NAMALWA (cell line): Measurements from ENCODE around the gene ST3GAL4.

ENCODE experiments used
- DNase-seq: peaks from one replicate; pipeline ENCODE4 v3.0.0-alpha.2; 2015; ENCODE audit warnings: low spot score

Gene ST3GAL4

DNA sequence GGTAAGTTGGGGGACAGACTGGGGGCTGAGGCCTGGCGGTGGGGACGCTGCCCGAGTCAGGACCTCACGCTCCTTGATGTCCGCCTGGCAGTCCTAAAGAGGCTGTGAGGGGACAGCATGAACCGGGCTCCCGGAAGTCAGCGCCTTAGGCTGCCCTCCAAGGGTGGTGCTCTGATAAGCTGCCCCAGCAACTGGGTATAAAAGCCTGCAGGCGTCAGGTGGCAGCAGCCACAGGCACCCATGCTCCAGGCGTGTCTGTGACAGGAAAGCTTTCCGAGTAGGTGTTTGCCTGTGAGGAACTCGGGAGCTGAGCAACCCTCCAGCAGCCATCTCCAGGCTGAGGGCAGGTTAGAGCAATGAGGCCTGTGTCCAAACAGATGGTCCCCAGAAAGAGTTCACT is 53.0 kb downstream of the ST3GAL4 start:
- no peak for DNase-seq

DNA sequence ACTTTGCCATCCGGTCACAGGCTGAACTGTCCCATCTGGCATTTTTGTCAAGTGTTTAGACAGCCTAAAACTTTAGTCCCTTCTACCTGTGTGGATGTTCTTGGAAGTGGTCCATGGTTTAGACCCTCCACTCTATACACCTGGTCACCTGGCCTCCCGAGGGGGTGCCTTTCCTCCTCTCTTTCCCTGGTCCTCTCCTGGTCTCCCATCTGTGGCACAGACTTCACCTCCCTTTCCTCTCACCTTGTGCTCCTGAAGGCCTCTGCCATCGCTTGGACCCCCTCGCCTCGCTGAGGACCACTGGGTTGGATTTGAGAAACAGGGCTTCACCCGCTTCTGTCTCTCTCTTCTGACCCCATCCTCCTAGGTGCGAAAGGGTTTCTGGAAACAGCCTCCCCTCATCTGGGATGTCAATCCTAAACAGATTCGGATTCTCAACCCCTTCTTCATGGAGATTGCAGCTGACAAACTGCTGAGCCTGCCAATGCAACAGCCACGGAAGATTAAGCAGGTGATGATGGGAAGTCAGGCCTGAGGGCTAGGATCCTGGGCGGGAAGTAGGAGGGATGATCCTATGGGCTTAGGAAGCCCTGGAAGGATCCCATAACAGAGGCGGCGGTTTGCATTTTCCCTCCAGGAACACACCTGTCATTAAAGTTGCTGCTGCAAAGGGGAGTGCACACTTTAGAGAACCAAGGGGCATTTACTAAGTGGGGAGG is 53.6 kb downstream of the ST3GAL4 start:
- no peak for DNase-seq

DNA sequence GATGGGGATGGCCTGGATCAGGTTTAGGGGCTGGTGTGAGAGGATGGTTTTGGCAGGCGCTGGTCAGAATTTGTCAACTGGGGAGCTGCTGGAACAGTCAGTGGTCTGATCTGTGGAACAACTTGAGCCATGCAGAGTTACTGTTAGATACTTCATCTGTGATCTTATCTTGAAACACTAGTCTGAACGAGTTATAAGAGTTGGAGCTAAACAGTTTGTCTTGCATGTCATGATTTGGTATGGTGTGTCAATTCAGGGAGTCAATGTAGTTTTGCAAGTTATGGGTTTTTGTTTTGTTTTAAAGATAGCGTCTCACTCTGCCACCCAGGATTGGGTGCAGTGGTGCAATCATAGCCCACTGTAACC is 54.1 kb downstream of the ST3GAL4 start:
- DNase-seq = no peak

DNA sequence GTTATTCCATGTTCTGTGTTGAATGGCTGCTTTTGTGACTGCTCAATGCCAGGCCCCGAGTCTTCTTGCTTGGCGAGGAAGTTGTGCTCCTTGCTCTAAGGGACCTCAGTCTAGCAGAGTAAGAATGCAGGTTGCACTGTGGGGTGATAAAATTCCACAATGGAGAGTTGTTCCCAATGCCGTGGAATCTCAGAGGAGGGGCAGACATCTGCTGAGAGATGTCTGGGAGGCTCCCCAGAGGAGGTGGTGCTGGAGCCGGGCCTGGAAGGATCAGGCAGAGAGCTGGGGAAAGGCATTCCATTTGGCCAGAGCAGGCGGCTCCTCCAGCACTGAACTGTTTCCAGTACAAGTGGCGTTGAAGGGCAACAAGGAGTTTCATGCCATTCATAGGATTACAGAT is 55.2 kb downstream of the ST3GAL4 start:
- no peak for DNase-seq

DNA sequence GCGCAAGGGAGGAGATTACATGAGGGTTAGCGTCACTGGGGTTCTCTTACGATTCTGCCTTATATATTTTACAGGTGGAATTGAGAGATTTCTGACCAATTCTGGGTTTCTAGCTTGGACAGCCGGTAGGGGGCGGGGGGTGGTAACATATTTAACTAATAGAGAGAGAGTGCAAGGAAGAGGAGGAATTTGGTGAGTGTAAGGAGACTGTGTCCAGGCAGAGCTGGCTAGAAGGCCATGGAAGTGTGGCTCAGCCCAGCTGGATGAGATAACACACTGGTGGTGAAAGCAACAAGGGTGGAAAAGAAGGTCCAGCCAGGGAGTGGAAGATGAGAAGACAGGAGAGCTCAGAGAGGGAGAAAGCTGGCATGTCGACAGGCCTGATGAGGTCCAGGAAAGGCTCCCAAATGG is 56.5 kb downstream of the ST3GAL4 start:
- DNase-seq = no peak

DNA sequence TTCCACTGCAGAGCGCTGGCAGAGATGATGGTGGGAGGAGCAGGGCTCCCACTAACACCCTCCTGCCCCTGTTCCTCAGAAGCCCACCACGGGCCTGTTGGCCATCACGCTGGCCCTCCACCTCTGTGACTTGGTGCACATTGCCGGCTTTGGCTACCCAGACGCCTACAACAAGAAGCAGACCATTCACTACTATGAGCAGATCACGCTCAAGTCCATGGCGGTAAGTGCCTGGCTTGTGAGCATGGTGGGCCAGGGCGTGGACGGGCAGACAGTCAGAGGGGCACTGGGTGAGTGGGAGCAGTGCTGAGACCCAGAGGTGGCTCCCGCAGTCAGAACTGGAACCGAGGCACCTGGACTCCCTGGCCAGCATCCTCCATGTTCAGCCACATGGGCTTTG is 57.9 kb downstream of the ST3GAL4 start:
- DNase-seq = no peak

DNA sequence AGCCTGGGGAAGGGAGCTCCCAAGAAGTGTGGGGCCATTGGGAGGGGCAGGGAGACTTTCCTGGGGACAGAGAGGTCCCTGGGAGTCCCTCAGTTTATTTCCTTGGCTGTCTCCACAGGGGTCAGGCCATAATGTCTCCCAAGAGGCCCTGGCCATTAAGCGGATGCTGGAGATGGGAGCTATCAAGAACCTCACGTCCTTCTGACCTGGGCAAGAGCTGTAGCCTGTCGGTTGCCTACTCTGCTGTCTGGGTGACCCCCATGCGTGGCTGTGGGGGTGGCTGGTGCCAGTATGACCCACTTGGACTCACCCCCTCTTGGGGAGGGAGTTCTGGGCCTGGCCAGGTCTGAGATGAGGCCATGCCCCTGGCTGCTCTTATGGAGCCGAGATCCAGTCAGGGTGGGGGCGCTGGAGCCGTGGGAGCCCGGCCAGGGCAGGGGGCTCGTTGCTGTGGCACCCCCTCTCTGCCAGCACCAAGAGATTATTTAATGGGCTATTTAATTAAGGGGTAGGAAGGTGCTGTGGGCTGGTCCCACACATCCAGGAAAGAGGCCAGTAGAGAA is 58.4 kb downstream of the ST3GAL4 start:
- no peak for DNase-seq

DNA sequence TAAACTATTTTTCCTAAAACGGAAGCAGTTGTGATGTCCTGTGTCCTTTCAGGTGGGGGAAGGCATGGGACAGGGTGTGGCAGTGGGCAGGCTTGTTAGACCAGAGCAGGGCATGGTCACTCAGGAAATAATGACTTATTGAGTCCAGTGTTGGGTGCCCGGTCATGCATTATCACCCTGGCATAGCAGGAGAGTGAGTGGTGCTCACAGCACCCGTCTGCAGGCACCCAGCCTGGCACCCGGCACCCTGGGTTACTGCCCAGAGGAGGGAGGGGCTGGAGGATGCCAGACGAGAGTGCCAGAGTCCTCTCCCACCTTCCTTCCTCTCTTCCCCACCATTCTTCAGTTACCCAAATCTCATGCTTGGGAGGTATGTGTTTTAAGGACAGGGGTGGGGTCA is 59.1 kb downstream of the ST3GAL4 start:
- no peak for DNase-seq

DNA sequence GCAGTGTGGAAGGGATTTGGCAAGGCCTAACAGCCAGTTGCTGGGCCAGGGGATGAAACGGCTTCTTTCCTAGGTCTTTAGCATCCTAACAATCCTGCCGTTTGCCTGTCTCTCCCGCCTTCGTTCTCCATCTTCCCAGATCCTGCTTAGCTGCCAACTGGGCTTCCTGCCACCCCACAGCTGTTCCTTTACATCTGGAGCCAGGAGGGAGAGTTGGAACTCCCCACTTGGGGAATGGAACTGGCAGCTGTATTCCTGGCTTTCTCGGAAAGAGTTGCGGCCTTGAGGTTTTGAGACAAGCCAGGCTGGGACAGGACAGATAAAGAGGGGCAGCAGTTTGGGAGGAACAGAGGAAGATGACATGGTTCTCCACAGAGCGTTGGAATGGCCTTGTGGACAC is 59.6 kb downstream of the ST3GAL4 start:
- no peak for DNase-seq

DNA sequence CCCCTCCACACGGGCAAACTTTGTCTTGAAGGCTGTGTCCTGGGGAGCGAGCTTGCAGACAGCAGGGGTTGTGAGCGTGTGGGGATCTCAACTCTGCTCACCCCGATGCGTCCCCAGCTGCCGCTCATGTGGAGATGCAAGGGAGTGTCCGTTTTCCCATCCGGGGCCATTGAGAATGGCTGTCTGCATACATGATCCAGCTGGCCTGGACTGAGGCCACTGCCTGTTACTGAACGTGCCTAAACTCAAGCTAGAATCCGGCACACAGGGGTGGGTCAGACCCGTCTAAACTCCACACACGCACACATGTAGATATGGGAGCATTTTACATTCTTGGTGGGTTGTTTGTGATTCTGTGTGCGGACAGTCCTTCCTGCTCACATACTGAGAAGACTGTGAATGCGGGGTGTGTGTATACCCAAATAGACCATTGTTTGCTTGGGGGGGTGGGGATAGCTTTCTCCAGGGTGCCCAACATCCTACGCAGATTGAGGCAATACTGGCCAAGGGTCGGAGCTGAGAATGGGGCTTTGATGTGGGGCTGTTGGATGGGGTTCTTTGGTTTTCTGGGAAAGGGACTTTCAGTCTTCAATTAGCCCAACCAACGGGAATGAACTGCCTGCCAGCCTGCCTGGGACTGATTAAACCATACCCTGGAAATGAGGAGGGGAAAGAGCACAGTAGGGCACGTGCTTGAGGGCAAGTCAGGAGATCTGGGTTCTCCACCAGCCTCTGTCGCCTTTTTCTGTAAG is 60.4 kb downstream of the ST3GAL4 start:
- no peak for DNase-seq

DNA sequence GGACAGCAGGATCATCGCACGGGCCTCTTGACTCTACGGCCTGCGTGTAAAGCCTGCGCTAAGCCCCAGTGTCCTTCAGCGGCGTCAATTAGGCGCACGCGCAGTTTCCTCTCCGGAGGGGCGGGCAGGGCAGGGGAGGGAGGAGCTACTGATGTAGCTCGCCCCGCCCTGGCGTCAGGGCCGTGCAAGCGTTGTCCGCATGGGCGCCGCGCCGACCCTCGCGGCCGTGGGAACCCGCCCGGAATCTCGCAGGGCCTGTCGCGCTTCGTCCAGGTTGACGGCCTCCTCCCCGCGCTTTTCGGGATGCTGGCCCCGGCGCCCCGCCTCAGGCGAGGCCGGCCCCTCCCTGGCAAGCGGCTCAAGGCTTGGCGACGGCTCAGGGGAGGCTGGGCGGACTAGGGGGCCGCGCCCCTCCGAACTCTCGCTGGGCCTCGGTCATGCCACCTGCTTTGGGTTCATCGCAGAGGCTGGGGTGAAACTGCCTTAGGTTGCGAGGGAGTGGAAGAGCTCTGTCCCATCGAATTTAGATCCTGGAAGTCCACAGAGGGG is 61.1 kb downstream of the ST3GAL4 start:
- peak; percentile 65 for DNase-seq

DNA sequence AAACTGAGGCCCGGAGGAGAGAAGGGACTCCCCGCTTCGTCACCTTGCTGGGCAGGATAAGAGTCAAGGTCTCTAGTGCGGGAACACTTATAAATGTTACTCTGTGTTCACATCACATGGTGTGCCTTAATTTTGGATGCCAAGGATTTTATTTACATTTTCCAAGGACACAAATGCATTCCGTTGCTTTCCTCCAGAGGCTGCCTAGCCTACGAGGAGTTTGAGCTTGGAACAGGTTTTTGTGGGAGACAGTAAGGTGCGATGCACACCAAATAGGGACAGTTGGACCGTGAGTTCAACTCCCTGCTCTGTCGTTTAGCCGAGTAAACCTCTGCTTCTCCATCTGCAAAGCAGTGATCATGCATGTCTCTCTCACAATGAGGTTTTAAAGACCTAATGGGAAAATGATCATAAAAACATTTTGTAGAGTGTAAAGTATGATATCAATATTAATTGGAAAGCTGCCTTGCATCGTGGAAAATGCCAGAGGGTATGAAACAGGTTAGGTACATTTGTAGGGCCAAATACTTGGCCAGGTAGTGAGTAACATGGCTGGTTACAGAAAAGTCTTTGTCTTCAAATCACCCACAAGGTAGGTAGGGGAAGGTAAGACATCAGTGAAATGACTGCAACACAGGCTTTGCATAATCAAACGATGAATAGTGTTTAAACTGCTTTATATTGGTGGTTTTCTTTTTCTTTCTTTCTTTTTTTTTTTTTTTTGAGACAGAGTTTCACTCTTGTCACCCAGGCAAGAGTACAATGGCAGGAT is 61.8 kb downstream of the ST3GAL4 start:
- no peak for DNase-seq

DNA sequence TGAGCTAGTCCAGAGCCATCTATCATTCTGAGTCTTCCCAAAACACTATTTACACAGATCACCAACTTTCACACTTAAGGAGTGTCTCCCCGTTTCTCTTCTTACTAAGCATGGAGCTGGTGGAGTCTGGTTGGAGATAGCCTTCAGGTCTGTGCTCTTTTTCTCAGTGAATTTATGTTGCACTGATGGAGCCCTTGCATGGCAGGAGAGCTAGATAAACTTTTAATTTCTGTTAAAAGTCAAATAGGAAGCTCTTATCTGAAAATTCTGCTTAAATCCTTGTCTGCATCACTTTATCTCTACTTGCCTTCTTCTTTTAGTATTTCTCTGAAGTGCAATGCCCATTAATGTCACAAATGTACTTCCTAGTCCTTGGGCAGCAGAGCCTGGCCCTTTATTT is 63.4 kb downstream of the ST3GAL4 start:
- no peak for DNase-seq

DNA sequence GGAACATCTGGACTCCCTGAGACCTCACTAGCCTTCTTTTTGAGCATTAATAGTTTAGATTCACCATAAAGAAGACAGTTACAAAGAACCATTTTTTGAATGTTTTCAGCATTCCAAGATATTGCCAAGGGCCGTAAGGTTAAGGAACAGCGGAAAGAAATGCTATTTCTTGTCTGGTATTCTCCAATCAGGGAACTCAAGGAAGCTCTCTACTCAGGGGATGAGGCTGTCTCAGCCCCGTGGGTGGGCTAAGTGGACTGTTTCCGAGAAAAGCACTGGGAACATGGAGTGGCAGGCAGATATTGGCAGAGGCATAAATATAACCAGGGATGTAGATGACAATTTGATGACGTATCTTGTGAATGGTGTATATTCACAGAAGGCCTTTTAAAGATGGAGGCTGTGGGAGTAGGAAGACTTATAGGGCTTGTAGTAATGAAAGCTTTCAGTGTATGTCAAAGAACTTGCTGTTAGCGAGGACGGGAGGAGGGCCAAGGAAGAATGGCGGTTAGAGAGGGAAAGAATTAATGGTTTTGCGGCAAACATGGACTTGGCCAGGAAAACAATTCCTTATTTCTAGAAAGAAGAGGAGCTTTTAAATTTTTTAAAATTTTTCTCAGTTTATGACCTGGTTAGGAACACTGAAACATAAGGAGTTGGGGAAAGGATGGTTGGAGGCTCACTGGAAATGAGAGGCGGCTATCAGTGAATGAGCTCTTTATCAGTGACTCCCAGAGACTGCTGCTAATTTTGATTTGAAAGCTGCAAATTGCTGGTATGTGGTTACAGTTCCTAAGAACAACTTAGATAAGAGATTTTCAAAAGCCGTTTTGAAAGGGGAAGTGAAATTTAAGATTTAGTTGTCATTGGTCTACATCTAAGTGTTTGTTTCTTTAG is 64.6 kb downstream of the ST3GAL4 start:
- peak; percentile 64 for DNase-seq

DNA sequence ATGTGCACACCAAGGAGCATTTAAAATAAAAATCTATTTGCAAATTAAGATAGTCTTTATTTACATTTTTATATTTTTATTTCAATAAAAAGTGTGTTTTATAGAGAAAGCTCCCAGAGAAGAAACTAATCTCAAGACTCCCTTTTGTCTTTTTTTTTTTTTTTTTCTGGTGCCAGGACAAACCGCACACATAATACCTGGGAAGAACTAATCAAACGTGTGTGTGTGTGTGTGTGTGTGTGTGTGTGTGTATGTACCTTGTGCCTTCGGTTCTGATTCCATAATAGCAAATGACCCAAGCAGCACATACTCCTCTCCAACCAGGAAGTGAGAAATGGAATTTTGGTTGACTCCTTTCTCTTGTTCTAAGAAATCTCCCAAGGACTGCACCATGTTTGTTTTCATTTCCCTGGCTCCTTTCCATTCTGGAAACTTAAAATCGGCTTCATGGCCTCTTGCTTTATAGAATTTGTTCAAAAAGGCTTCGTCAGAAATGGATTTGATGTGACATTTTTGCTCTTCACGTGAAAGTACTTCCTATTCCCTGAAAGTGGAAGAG is 65.3 kb downstream of the ST3GAL4 start:
- no peak for DNase-seq

DNA sequence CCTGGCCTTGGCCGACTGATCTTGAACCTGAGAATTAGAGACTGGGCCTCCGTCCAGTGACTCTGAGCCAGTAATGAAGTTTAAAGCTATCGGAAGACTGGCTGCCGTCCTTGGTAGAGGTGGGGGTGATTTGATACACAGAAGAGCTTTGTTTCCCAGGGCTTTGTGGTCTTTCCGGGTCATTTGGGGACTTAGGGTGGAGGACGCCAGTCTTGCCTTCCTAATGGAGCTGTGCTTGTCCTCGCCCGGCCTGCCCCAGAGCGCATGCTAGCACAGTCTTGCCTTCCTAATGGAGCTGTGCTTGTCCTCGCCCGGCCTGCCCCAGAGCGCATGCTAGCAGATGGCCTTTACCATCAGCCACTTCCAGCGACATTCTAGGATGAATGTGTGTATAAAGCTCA is 65.8 kb downstream of the ST3GAL4 start:
- DNase-seq = no peak

DNA sequence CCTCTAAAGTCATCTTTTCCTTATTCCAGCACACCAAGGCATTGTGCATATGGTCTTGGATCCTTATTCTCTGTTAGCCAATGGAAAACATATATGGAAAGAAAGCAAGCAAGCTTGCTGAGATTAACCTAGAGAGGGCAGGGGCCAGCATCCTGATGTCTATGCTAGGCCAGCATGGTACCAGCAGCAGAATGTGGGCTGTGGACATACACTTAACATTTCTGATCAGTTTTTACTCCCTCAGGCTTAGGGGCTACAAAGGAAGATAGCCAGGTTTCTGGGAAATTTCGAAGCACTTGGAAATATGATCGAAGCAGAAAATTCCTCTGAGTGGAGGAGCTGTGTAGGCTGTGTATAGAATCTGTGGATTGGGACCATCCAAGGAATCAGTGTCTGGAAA is 67.0 kb downstream of the ST3GAL4 start:
- no peak for DNase-seq

DNA sequence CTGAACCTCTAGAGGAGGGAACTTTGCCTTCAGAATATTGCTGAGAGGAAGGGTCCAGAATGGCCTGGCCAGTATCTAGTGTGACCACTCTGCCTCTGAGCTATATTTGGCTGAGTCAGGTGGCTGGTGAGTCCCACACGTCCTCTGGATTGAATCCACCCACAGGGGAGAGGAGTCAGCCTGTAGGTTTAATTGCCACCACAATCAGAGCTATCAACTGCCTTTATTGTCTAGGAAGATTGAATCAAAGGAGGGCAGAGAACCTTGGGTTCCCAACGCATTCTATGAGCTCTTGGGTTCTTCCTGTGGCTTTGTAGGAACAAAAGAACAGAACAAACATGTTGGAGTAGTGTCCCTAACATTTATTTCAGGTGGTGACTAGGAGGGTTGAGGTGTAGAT is 67.7 kb downstream of the ST3GAL4 start:
- no peak for DNase-seq

DNA sequence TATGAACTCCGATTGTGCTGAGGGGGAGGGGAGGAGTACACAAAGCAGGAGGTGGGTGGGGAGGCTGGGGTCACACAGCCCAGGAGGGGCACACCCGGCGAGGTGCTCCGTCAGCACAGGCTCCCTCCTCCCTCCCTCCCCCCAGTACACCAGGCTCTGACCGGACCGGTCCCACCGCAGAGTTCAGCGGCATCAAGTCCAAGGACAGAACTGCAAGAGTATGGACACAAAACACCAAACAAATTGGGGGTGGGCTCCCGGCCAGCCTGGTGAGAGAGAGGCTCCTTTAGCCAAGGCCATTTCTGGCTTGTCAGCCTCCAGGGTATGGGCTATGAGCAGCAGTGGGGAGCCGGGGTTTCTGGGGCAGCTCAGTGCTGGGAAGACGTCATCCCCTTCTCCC is 68.3 kb downstream of the ST3GAL4 start:
- DNase-seq = no peak

DNA sequence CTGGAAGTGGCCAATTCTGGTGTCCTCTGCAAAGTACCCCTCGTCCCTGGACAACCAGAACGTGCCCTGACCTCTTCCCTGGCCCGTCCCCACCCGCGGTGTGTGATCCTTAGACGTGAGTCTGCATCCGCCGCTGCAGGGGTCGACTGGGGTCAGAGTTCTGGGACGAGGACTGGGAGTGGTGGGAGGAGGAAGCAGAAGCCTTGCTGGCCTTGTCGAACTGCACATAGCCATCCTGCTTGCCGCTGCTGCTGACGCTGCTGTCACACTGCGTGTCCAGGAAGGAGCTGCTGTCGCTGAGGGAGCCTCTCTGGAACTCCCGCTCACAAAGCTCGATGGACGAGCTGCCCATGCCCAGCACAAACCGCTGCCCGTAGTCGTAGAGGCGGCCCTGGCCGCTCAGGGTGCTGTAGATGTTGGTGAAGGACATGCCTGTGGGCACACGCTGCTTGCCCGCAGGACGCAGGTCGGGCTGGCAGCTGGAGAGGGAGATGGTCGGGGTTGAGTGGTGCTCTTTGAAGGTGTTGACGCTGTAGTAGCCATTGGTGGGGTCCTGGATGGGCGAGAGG is 69.1 kb downstream of the ST3GAL4 start:
- no peak for DNase-seq

DNA sequence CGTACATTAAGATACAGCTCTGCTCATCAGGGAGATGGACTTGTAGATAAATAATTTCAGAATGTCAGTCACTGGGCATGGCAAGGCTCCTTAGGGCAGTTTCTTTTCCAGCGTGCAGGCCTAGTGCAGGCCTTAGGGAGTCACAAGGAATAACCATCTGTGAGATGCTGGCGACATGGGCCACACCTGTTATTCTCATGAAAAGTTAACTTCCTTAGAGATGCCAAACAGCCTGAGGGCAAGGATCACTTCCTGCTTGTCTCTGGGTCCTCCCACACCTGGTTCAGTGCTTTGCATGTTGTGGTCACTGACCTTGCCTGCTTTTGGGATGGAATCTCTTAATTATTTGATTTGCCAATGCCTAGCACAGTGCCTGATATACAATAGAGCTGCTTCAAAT is 70.6 kb downstream of the ST3GAL4 start:
- no peak for DNase-seq
